ENCODE results near the gene LNP1.

DNA sequence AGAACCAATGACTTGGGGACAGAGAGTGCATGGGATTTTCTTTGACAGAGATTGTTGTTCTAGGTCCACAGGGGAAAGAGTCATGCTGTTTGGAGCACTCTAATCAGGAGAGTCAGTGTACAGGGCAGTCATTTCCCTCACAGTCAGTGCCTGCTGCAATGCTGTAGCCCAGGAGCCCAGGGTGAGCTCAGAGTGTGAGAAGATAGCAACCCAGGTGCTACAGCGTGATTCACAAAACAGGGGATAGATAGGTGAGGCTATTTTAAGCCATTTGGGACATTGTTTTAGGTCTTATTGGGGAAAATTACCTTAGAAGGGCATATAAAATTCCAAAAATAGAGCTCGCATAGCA, 37.3 kb downstream of the LNP1 start:
- TF ChIP-seq, protein P1, sequence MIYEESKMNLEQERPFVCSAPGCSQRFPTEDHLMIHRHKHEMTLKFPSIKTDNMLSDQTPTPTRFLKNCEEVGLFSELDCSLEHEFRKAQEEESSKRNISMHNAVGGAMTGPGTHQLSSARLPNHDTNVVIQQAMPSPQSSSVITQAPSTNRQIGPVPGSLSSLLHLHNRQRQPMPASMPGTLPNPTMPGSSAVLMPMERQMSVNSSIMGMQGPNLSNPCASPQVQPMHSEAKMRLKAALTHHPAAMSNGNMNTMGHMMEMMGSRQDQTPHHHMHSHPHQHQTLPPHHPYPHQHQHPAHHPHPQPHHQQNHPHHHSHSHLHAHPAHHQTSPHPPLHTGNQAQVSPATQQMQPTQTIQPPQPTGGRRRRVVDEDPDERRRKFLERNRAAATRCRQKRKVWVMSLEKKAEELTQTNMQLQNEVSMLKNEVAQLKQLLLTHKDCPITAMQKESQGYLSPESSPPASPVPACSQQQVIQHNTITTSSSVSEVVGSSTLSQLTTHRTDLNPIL (CRISPR knock-in tag; IDR thresholded peaks at IDR 0.05), result no peak
- TF ChIP-seq CTCF (IDR thresholded peaks at IDR 0.05 in 2 of 3, conservative IDR thresholded peaks at IDR 0.05 in 1 of 3; ENCODE audit: insufficient read depth in 2 of 3, low read depth in 1 of 3, low read length in 3 of 3) (no peak), HNRNPK (IDR thresholded peaks at IDR 0.05; ENCODE audit: low read depth, low read length, poor library complexity, severe bottlenecking) (no peak)

Measured in K562 (cell line).